NOMO-1 (cell line): Measurements from ENCODE around the gene DNAJC18.
"Not testable (repeated sequence)": the region's sequence is repeated elsewhere in the genome, so short reads cannot be mapped to it uniquely, and the experiment has no call there.

Source experiments
- DNase-seq, 2 experiments: peaks; one replicate each; lab custom pipeline; 2025; ENCODE audit not compliant: unreplicated experiment in 2 of 2; lab: John Stamatoyannopoulos, UW

The DNAJC18 gene

GRCh38 chr5:139431706-139432105 is 7.6 kb downstream of the DNAJC18 start:
- DNase-seq, result no peak

- DNase-seq, result no peak
These were observed 9.3 kb downstream of the DNAJC18 start for GRCh38 chr5:139430015-139430414.

GRCh38 chr5:139426203-139426885 is 13.0 kb downstream of the DNAJC18 start:
- DNase-seq, result no peak

GRCh38 chr5:139425497-139425896 is 13.8 kb downstream of the DNAJC18 start:
- DNase-seq, result no peak

GRCh38 chr5:139422307-139422893 is 16.9 kb downstream of the DNAJC18 start:
- DNase-seq, result peak; percentile 46 to 81

GRCh38 chr5:139419226-139420192 is 19.8 kb downstream of the DNAJC18 start:
- DNase-seq, result no peak

- DNase-seq, result no peak
These were observed 20.5 kb downstream of the DNAJC18 start for GRCh38 chr5:139418793-139419192.

GRCh38 chr5:139417214-139417613 is 22.1 kb downstream of the DNAJC18 start:
- peak in 1 of 2 experiments; percentile 5 for DNase-seq

- no peak for DNase-seq
These were observed 22.7 kb downstream of the DNAJC18 start for GRCh38 chr5:139416651-139417050.

GRCh38 chr5:139415869-139416268 is 23.5 kb downstream of the DNAJC18 start:
- no peak for DNase-seq

- no peak for DNase-seq
These were observed 24.0 kb downstream of the DNAJC18 start for GRCh38 chr5:139415221-139415861.

GRCh38 chr5:139414581-139415130 is 24.7 kb downstream of the DNAJC18 start:
- no peak for DNase-seq

GRCh38 chr5:139413963-139414362 is 25.4 kb downstream of the DNAJC18 start:
- DNase-seq, result no peak

GRCh38 chr5:139413153-139413552 is 26.2 kb downstream of the DNAJC18 start:
- DNase-seq, result no peak

- no peak for DNase-seq
These were observed 28.1 kb downstream of the DNAJC18 start for GRCh38 chr5:139410993-139411828.

- no peak for DNase-seq
These were observed 29.0 kb downstream of the DNAJC18 start for GRCh38 chr5:139410121-139410992.

GRCh38 chr5:139409116-139409515 is 30.2 kb downstream of the DNAJC18 start:
- not testable (repeated sequence) for DNase-seq

GRCh38 chr5:139408191-139408590 is 31.1 kb downstream of the DNAJC18 start:
- DNase-seq, result no peak

GRCh38 chr5:139407517-139407916 is 31.8 kb downstream of the DNAJC18 start:
- peak; percentile 58 to 78 for DNase-seq
